AG09309 (cell line): ENCODE results near the gene TOP3A.

Experiments used
- DNase-seq: peaks from one replicate; pipeline ENCODE4 v3.0.0-alpha.2; 2010; ENCODE audit warnings: low read depth
- H3K4me3 ChIP-seq: 2 replicates; pipeline ENCODE4 v1.5.1; 2011; ENCODE audit warnings: mild to moderate bottlenecking, low read depth, low read length, moderate library complexity; ENCODE audit not compliant: control insufficient read depth
- CTCF ChIP-seq: IDR thresholded peaks from 2 replicates; pipeline ENCODE4 v1.5.1; 2011; ENCODE audit warnings: mild to moderate bottlenecking, low read depth, low read length, inconsistent platforms; ENCODE audit not compliant: insufficient read depth, control insufficient read depth; ENCODE audit errors: missing control alignments

TOP3A gene

GRCh38 chr17:18331879-18332278 is 17.1 kb upstream of the TOP3A start:
- H3K4me3 ChIP-seq, result no peak overlapping the region
- TF ChIP-seq CTCF, result no peak
- no peak for DNase-seq

GRCh38 chr17:18328643-18329204 is 13.9 kb upstream of the TOP3A start:
- H3K4me3 ChIP-seq, result no peak overlapping the region
- DNase-seq, result no peak
- no peak for TF ChIP-seq CTCF

DNA sequence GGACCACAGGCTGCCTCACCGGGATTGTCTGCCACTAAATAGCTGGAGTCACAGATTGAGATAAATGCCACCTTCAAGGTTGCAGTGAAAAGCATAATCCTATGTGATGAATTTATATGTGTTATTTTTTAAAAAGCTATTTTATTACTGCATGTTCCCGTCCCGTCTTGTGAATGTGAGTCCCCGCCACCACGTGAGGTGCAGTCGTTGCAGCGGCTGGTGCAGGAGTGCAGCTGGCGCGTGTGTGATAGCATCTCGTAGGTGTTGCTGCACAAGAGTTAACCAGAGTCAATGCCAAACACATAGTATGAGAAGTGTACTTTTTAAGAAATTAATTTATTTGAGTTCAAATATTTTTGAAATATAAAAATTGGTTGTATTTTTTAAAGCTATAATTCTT is 12.8 kb upstream of the TOP3A start:
- H3K4me3 ChIP-seq, result no peak overlapping the region
- no peak for DNase-seq
- TF ChIP-seq CTCF, result no peak

DNA sequence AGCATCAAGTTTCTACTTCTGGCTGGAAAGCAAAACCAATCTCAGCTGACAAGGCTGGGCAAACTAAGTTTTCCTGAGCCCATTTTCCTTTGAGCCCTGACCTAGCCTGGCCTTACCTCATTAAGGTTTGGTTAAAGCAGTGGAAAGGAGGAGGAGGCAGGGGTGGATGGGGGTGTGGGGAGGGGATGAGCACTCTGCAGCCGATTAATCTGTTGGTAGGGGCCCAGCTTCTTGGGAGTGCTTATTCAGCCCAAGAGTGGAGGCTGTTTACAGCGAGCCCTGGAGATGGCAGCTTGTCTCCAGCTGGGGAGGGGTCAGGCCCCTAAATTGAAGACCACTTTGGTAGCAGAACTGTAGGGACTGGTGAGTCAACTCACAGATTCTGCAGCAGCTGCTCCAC is 12.3 kb upstream of the TOP3A start:
- no peak for TF ChIP-seq CTCF
- H3K4me3 ChIP-seq, result no peak overlapping the region
- no peak for DNase-seq

- no peak overlapping the region for H3K4me3 ChIP-seq
- no peak for DNase-seq
- no peak for TF ChIP-seq CTCF
These were observed 11.8 kb upstream of the TOP3A start for GRCh38 chr17:18326572-18326971.

- no peak overlapping the region for H3K4me3 ChIP-seq
- TF ChIP-seq CTCF, result no peak
- no peak for DNase-seq
These were observed 11.2 kb upstream of the TOP3A start for GRCh38 chr17:18326039-18326438.

- DNase-seq, result no peak
- TF ChIP-seq CTCF, result no peak
- H3K4me3 ChIP-seq, result no peak overlapping the region
These were observed 9.6 kb upstream of the TOP3A start for GRCh38 chr17:18324140-18325050.
